ENCODE measurements around the gene SSBP3.

- no peak for TF ChIP-seq CTCF (optimal IDR thresholded peaks at IDR 0.05 in 1 of 3, IDR thresholded peaks at IDR 0.05 in 1 of 3, conservative IDR thresholded peaks at IDR 0.05 in 1 of 3; ENCODE audit: extremely low read depth in 1 of 3, insufficient read depth in 2 of 3, low read length in 3 of 3)
- TF ChIP-seq EZH2 (IDR thresholded peaks at IDR 0.05; ENCODE audit: low read length): no peak
These were observed 178.3 kb downstream of the SSBP3 start for GRCh38 chr1:54227891-54228310.
